ENCODE data around the gene SENP8. TPM values are rescaled to one million over a fixed set of nuclear protein-coding genes. Genes with fewer than 3 reads are reported as not detected.
"Not testable (repeated sequence)": the region's sequence is repeated elsewhere in the genome, so short reads cannot be mapped to it uniquely, and the experiment has no call there.

Gene SENP8
- total RNA-seq, result 2.4 TPM

GRCh38 chr15:72118017-72118978 is at the start of gene SENP8, which contains the start of gene MYO9A:
SENP8 (plus strand) TSS chr15:72118403; CDS start chr15:72139624, 21,221 bp downstream.
MYO9A (minus strand) TSS chr15:72118150; CDS start chr15:72046563, 71,587 bp downstream.
- intact Hi-C loops (cut with DNase I), result no loop called here
- DNase-seq (ENCODE audit: low spot score), result peak; percentile 99
- peak; percentile 94 for ATAC-seq

GRCh38 chr15:72068856-72069255 is 49.3 kb upstream of the SENP8 start:
- intact Hi-C loops (cut with DNase I), result no loop called here
- no peak for DNase-seq (ENCODE audit: low spot score)

DNA sequence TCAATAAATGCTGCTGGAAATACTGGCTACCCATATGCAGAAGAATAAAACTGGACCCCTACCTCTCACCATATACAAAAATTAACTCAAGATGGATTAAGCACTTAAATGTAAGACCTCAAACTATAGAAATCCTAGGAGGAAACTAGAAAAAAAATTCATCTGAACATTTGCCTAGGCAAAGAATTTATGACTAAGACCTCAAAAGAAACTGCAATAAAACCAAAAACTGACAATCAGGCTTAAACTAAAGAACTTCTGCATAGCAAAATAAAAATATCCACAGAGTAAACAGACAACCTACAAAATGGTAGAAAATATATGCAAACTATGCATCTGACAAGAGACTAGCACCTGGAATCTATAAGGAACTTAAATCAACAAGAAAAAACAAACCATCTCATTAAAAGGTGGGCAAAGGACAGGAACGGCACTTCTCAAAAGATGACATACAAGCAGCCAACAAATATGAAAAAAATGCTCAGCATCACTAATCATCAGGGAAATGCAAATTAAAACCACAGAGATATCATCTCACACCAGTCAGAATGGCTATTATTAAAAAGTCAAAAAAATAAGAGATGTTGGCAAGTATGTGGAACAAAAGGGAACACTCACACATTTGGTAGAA is 47.3 kb upstream of the SENP8 start:
- intact Hi-C loops (cut with DNase I), result no loop called here
- no peak for ATAC-seq

More at GRCh38 chr15:72068856-72069255, 49.3 kb upstream of the SENP8 start:
- no peak for ATAC-seq

DNA sequence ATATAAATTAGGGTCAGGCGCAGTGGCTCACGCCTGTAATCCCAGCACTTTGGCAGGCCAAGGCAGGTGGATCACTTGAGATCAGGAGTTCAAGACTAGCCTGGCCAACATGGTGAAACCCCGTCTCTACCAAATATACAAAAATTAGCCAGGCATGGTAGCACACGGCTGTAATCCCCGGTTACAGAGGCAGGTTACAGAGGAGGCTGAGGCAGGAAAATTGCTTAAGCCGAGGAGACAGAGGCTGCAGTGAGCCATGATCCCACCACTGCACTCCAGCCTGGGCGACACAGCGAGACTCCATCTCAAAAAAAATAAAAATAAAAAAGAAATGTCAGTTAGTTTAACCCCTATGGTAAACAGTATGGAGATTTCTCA is 46.8 kb upstream of the SENP8 start:
- intact Hi-C loops (cut with DNase I); DNase-seq (ENCODE audit: low spot score); ATAC-seq: not testable (repeated sequence)

More for the DNA sequence above, 47.3 kb upstream of the SENP8 start:
- no peak for DNase-seq (ENCODE audit: low spot score)

- no peak for DNase-seq (ENCODE audit: low spot score)
- intact Hi-C loops (cut with DNase I), result no loop called here
- no peak for ATAC-seq
Measured at GRCh38 chr15:72074335-72075060, 43.7 kb upstream of the SENP8 start.

- no peak for ATAC-seq
- intact Hi-C loops (cut with DNase I), result no loop called here
- no peak for DNase-seq (ENCODE audit: low spot score)
Measured at GRCh38 chr15:72077950-72078349, 40.3 kb upstream of the SENP8 start.

DNA sequence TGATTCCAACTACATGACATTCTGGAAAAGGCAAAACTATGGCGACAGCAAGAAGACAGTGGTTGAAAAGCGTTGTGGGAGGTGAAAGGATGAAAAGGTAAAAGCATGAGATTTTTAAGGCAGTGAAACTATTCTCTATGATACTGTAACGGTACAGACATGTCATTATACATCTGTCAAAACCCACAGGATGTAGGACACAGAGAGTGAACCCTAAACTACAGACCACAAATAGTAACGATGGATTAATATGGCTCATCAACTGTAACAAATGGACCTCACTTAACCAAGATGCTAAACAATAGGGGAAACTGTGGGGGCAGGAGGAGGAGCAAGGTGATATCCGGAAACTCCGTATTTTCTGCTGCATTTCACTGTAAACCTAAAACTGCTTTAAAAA is 39.3 kb upstream of the SENP8 start:
- intact Hi-C loops (cut with DNase I), result no loop called here
- no peak for DNase-seq (ENCODE audit: low spot score)
- no peak for ATAC-seq

GRCh38 chr15:72082176-72082575 is 36.0 kb upstream of the SENP8 start:
- intact Hi-C loops (cut with DNase I), result no loop called here
- no peak for ATAC-seq

GRCh38 chr15:72086010-72086697 is 32.0 kb upstream of the SENP8 start:
- intact Hi-C loops (cut with DNase I), result no loop called here
- no peak for ATAC-seq
- DNase-seq (ENCODE audit: low spot score), result no peak

More at GRCh38 chr15:72082176-72082575, 36.0 kb upstream of the SENP8 start:
- DNase-seq (ENCODE audit: low spot score), result no peak

DNA sequence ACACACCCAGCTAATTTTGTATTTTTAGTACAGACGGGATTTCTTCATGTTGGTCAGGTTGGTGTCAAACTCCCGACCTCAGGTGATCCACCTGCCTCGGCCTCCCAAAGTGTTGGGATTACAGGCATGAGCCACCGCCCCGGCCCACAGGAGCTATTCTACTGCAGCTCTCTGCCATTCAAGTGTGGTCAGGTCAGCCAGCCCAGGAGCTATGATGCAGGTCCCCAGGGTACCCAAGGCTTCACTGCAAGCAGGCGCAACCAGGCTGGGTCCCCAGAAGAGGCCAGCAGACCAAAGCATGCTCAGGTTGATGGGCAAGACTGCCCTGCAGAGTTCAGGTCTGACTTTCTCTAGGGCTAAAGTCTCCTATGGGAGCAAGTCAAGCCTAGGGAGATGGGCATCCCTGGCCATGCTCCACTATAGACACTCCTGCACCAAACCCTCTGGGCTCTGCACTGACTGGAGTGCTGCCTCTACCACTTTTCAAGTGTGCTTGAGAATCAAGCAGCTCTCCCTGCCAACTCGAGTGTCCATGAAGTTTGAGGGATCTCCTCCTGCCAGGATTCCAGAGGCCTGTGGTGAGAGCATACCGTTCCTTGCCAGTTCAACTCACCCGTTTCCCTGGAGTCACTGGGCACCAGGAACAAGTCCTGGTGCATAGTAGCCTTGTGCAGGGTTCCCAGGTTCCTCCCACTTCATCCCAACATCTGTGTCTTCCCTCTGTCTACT is 31.1 kb upstream of the SENP8 start:
- ATAC-seq, result no peak
- DNase-seq (ENCODE audit: low spot score), result no peak
- intact Hi-C loops (cut with DNase I), result no loop called here

GRCh38 chr15:72092006-72092405 is 26.2 kb upstream of the SENP8 start:
- intact Hi-C loops (cut with DNase I), result no loop called here
- no peak for DNase-seq (ENCODE audit: low spot score)
- no peak for ATAC-seq

DNA sequence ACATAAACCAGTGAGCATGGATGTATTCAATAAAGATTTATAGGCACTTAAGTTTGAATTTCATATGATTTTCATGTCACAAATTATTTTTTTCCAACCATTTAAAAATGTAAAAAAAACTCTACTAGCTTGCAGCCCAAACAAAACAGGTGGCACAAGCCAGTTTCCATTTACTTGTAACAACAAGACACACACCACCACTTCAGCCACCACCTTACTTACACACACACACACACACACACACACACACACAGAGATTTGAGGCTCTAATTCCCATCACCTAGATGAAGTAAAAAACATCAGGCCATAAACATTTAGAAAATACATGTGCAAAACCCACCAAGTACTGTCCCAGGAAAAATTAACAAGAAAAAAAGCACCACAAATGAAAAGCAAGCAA is 25.5 kb upstream of the SENP8 start:
- ATAC-seq, result no peak
- intact Hi-C loops (cut with DNase I), result no loop called here
- no peak for DNase-seq (ENCODE audit: low spot score)

GRCh38 chr15:72096796-72097195 is 21.4 kb upstream of the SENP8 start:
- intact Hi-C loops (cut with DNase I), result no loop called here
- DNase-seq (ENCODE audit: low spot score) (no peak), ATAC-seq (no peak)

DNA sequence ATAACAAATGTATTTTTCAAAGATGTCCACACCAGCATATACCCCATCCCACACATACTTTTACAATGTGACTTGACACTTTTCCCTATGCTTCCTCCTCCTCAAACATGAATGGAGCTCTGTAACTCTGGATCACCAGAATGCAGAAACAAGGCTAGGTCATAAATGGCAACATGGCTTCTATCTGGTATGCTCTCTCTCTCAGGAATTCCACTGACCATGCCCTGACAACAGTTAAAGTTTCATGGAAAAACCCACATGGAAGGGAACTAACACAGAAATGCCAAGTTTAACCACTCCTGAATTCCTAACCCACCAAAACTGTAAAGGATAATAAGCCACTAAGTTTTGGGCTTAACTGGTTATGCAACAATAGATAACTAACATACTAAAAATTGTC is 20.2 kb upstream of the SENP8 start:
- no peak for ATAC-seq
- DNase-seq (ENCODE audit: low spot score), result no peak
- intact Hi-C loops (cut with DNase I), result no loop called here

DNA sequence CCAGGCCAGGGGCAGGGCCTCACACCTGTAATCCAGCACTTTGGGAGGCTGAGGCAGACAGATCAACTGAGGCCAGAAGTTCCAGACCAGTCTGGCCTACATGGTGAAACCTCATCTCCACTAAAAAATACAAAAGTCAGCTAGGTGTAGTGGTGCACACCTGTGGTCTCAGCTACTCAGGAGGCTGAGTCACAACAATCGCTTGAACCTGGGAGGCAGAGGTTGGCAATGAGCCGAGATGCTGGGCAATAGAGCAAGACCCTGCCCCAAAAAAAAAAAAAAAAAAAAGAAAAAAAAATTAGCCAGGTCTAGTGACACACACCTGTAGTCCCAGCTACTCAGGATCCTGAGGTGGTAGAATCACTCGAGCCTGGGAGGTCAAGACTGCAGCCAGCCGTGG is 19.0 kb upstream of the SENP8 start:
- intact Hi-C loops (cut with DNase I), result no loop called here
- no peak for DNase-seq (ENCODE audit: low spot score)
- ATAC-seq, result no peak

DNA sequence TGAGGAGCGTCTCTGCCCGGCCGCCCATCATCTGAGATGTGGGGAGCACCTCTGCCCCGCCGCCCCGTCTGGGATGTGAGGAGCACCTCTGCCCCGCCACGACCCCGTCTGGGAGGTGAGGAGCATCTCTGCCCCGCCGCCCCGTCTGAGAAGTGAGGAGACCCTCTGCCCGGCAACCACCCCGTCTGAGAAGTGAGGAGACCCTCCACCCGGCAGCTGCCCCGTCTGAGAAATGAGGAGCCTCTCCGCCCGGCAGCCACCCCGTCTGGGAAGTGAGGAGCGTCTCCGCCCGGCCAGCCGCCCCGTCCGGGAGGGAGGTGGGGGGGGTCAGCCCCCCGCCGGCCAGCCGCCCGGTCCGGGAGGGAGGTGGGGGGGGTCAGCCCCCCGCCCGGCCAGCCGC is 17.7 kb upstream of the SENP8 start:
- DNase-seq (ENCODE audit: low spot score); intact Hi-C loops (cut with DNase I); ATAC-seq: not testable (repeated sequence)

DNA sequence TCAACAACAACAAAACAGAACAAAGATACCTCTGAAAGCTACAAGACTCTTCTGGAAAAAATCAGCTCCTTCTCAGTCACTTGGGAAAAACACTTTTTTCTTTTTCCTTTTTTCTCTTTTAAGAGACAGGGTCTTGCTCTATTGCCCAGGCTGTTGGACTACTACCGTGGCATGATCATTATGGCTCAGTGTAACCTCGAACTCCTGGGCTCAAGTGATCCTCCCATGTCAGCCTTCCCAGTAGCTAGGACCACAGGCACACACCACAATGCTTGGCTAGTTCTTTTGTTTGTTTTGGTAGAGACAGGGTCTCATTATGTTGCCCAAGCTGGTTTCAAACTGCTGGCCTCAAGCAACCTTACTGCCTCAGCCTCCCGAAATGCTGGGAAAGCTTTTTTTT is 13.1 kb upstream of the SENP8 start:
- no peak for DNase-seq (ENCODE audit: low spot score)
- no peak for ATAC-seq
- intact Hi-C loops (cut with DNase I), result no loop called here

GRCh38 chr15:72106068-72106467 is 12.1 kb upstream of the SENP8 start:
- intact Hi-C loops (cut with DNase I), result no loop called here
- DNase-seq (ENCODE audit: low spot score) (no peak), ATAC-seq (no peak)

Data from sciatic nerve (tissue), 2 donors.